HepG2 (cell line): ENCODE data around the gene TMEM61. TPM values are rescaled to one million over a fixed set of nuclear protein-coding genes. Genes with fewer than 3 reads are reported as not detected.

Experiments
- ATAC-seq: fragments of 200-7000 bp; cut with Tn5 transposase; 3 replicates; pipeline ENCODE4 v1.9.1; 2020; ENCODE audit warnings: mild to moderate bottlenecking, moderate library complexity
- BruUV-seq: library from RNA; stranded (reverse); fragments of 400-500 nt; replicated peaks from 2 replicates; lab custom pipeline; 2021; lab: Mats Ljungman, UMichigan
- CTCF ChIA-PET: fragments of 300-600 bp; formaldehyde crosslinking; extraction: SDS; loops from one replicate; lab custom pipeline; 2021; ENCODE audit warnings: low total read pairs, inconsistent platforms, low intra/inter-chr PET ratio; lab: Yijun Ruan, JAX
- POLR2A ChIA-PET: fragments of 350-600 bp; sonication (Branson Sonifier 250); formaldehyde crosslinking; loops from one replicate; lab custom pipeline; 2020; ENCODE audit warnings: antibody characterized with exemption, inconsistent platforms; lab: Yijun Ruan, JAX
- DNase-seq: peaks from one replicate; pipeline ENCODE4 v3.0.0-alpha.2; 2015; ENCODE audit warnings: low spot score
- FAIRE-seq: peaks from 3 replicates; lab custom pipeline; 2011; peaks lifted over from hg19 to GRCh38; lab: Jason Lieb, UNC
- H2AFZ ChIP-seq: one replicate; pipeline ENCODE4 v1.6.1; 2011; ENCODE audit warnings: low read length, inconsistent platforms
- H3K27ac ChIP-seq: fragments of 300-600 bp; 3 replicates; pipeline ENCODE4 v1.8.0; 2011; ENCODE audit warnings: mixed run types, mild to moderate bottlenecking, mixed read lengths, low read length, inconsistent platforms; ENCODE audit not compliant: insufficient read depth; ENCODE audit errors: extremely low read length
- H3K27me3 ChIP-seq, 2 experiments: fragments of 200-600 bp in 1 of 2; 2 replicates in 1 of 2; 3 replicates in 1 of 2; pipeline versions ENCODE4 v1.6.0 to v1.8.0; 2011; ENCODE audit warnings: low read length in 2 of 2, mild to moderate bottlenecking in 2 of 2, moderate library complexity in 2 of 2, inconsistent platforms in 1 of 2; ENCODE audit not compliant: insufficient read depth in 2 of 2, control insufficient read depth in 1 of 2
- H3K36me3 ChIP-seq, 2 experiments: fragments of 200-600 bp in 1 of 2; replicated peaks in 1 of 2; 2 replicates in 1 of 2; 3 replicates in 1 of 2; pipeline versions ENCODE4 v1.5.1 to v1.8.0; 2011; ENCODE audit warnings: low read length in 2 of 2, inconsistent platforms in 1 of 2; ENCODE audit not compliant: insufficient read depth in 2 of 2, control insufficient read depth in 1 of 2
- H3K4me1 ChIP-seq: 2 replicates; pipeline ENCODE4 v1.5.1; 2012; ENCODE audit warnings: low read length, inconsistent platforms; ENCODE audit not compliant: insufficient read depth
- H3K4me2 ChIP-seq: 2 replicates; pipeline ENCODE4 v1.6.0; 2011; ENCODE audit warnings: low read depth, low read length, inconsistent platforms
- H3K4me3 ChIP-seq, 3 experiments: fragments of 200-600 bp in 1 of 3; sonication (generic), shearing (Covaris generic) in 1 of 3; replicated peaks in 1 of 3; 2 replicates each; pipeline ENCODE4 v1.5.1; 2011 to 2016; ENCODE audit warnings: low read length in 3 of 3, inconsistent platforms in 2 of 3, low read depth in 2 of 3, mild to moderate bottlenecking in 2 of 3, control low read depth in 1 of 3, mixed read lengths in 1 of 3; ENCODE audit not compliant: insufficient read depth in 1 of 3
- H3K79me2 ChIP-seq: one replicate; pipeline ENCODE4 v1.6.1; 2011; ENCODE audit warnings: low read length, inconsistent platforms; ENCODE audit not compliant: insufficient read depth
- H3K9ac ChIP-seq: 2 replicates; pipeline ENCODE4 v1.6.0; 2011; ENCODE audit warnings: mild to moderate bottlenecking, low read depth, low read length, inconsistent platforms; ENCODE audit not compliant: insufficient read depth
- H3K9me3 ChIP-seq: 2 replicates; pipeline ENCODE4 v1.5.1; 2012; ENCODE audit warnings: mild to moderate bottlenecking, low read length
- H4K20me1 ChIP-seq: 2 replicates; pipeline ENCODE4 v1.6.0; 2011; ENCODE audit warnings: inconsistent platforms, mild to moderate bottlenecking, low read length, moderate library complexity; ENCODE audit not compliant: insufficient read depth
- ELK4 ChIP-seq: sonication (generic); formaldehyde crosslinking; IDR thresholded peaks from 2 replicates; pipeline ENCODE4 v1.9.0; 2021; ENCODE audit warnings: missing genetic modification reagents, borderline replicate concordance
- HDAC6 ChIP-seq: fragments of 200-600 bp; sonication (generic); IDR thresholded peaks from 2 replicates; pipeline ENCODE4 v1.7.0; 2017; ENCODE audit warnings: mild to moderate bottlenecking, antibody characterized with exemption, low read length, low read depth
- JUN ChIP-seq: sonication (generic); formaldehyde crosslinking; IDR thresholded peaks from 2 replicates; pipeline ENCODE4 v1.4.0; 2020; ENCODE audit warnings: mild to moderate bottlenecking, missing genetic modification reagents
- SNAPC2 ChIP-seq: sonication (generic); formaldehyde crosslinking; IDR thresholded peaks from 2 replicates; pipeline ENCODE4 v1.8.1; 2022; ENCODE audit warnings: mild to moderate bottlenecking, missing genetic modification reagents
- SPEN ChIP-seq: sonication (generic); formaldehyde crosslinking; IDR thresholded peaks from 2 replicates; pipeline ENCODE4 v1.5.1; 2020; ENCODE audit warnings: low read depth, mild to moderate bottlenecking, missing genetic modification reagents
- SSRP1 ChIP-seq: IDR thresholded peaks from 2 replicates; pipeline ENCODE4 v1.6.1; 2016; ENCODE audit warnings: control low read depth
- TBL1XR1 ChIP-seq: fragments of 150-350 bp; IDR thresholded peaks from 2 replicates; pipeline ENCODE4 v1.6.1; 2014; ENCODE audit warnings: borderline replicate concordance, low read length; ENCODE audit not compliant: partially characterized antibody
- ZBTB33 ChIP-seq: sonication (generic); formaldehyde crosslinking; IDR thresholded peaks from 2 replicates; pipeline ENCODE4 v1.4.0; 2020; ENCODE audit warnings: missing genetic modification reagents
- ZNF12 ChIP-seq: sonication (generic); formaldehyde crosslinking; IDR thresholded peaks from 2 replicates; pipeline ENCODE4 v1.5.0; 2020; ENCODE audit warnings: missing genetic modification reagents
- ZNF230 ChIP-seq: sonication (generic); formaldehyde crosslinking; IDR thresholded peaks from 2 replicates; pipeline ENCODE4 v1.4.0; 2020; ENCODE audit warnings: mild to moderate bottlenecking, missing genetic modification reagents
- ZNF615 ChIP-seq: sonication (generic); formaldehyde crosslinking; IDR thresholded peaks from 2 replicates; pipeline ENCODE4 v1.5.0; 2020; ENCODE audit warnings: mild to moderate bottlenecking, missing genetic modification reagents, borderline replicate concordance
- WGBS: methylation state at CpG from one replicate; pipeline ENCODE4 v1.1.6; 2017; ENCODE audit warnings: low lambda C conversion rate; 5-methylcytosine and 5-hydroxymethylcytosine counted together
- in situ Hi-C: cut with HindIII; loops from 2 replicates; pipeline ENCODE4 v1.10.0; 2017; ENCODE audit warnings: low pct_unique_long_range_greater_than_20kb; ENCODE audit not compliant: extremely low pct_ligation_motif_present
- intact Hi-C: fragments of 100-400 bp; cut with micrococcal nuclease; formaldehyde crosslinking; loops from one replicate; pipeline ENCODE4 v1.10.0; 2022; ENCODE audit not compliant: unreplicated experiment
- polyA plus RNA-seq, 8 experiments: library from polyadenylated mRNA; depleted of rRNA in 3 of 8; stranded (reverse) in 7 of 8; unstranded in 1 of 8; fragments of >200 nt; fragmentation: Illumina TruSeq in 4 of 8; extraction: Trizol in 4 of 8; gene quantifications; 2 replicates each; pipeline versions ENCODE4 v1.2.1 to v1.2.3, GENCODE V29; 2011 to 2016; ENCODE audit warnings: low read depth in 4 of 8, missing spikeins in 1 of 8, mixed read lengths in 1 of 8; ENCODE audit not compliant: insufficient read depth in 1 of 8
- total RNA-seq, 5 experiments: library from RNA; depleted of rRNA; stranded (reverse); fragments of >200 nt; fragmentation: Illumina TruSeq; extraction: Trizol; gene quantifications; 2 replicates each; pipeline ENCODE4 v1.2.3, GENCODE V29; 2016; ENCODE audit warnings: low read depth in 1 of 5

The TMEM61 gene
- total and polyA plus RNA-seq, 2 of the 13 experiments (the other 11 are each of a cell fraction or from before 2014, with no cell fraction given): not detected

- TF ChIP-seq ELK4 (no peak), ZBTB33 (CRISPR knock-in tag) (no peak), ZNF615 (CRISPR knock-in tag) (no peak), JUN (CRISPR knock-in tag) (no peak), ZNF12 (no peak), ZNF230 (no peak), SPEN (CRISPR knock-in tag) (no peak), SNAPC2 (CRISPR knock-in tag) (no peak), TBL1XR1 (no peak), HDAC6 (no peak), SSRP1 (no peak)
- no TSS peak for BruUV-seq
- Histone ChIP-seq H3K27me3 (peaks cover 0 to 14% of the 10 kb centered on the region in 2 experiments; a peak in 2 of 5 replicates), H4K20me1 (no peaks in the 10 kb centered on the region), H3K27ac (no peak overlapping the region), H3K79me2 (peaks cover 5% of the 10 kb centered on the region), H3K4me2 (no peak overlapping the region), H3K9me3 (no peaks in the 10 kb centered on the region), H3K36me3 (no peaks in the 10 kb centered on the region), H3K4me3 (no peak overlapping the region), H3K4me1 (peaks cover 70% of the 10 kb centered on the region), H3K9ac (no peak overlapping the region), H2AFZ (no peak overlapping the region)
- ChIA-PET CTCF (no interaction called here), POLR2A (interaction anchor here (0.7 kb wide), 1 partner anchor 12 kb away, joined by 3 read pairs; no protein-coding TSS in a partner anchor)
- FAIRE-seq (no peak), DNase-seq (no peak), ATAC-seq (no peak)
- in situ Hi-C loops (no loop called here), intact Hi-C loops (no loop called here)
- 82% methylated on average over 4 of the region's 6 CpGs for WGBS
Observed at GRCh38 chr1:55034476-55035133, 54.2 kb downstream of the TMEM61 start.
